Hematopoietic multipotent progenitor cell treated with erythropoietin and hydrocortisone succinate and interleukin-3 and kit ligand, for 15 days (in vitro differentiated cells): ENCODE results near the gene CD151.

ENCODE experiments used
- DNase-seq: peaks from one replicate; pipeline ENCODE4 v3.0.0-alpha.2; 2015; ENCODE audit warnings: low spot score

Gene CD151

GRCh38 chr11:829176-829846 lies 3.4 kb upstream of the CD151 start:
- DNase-seq: no peak

- no peak for DNase-seq
Measured at GRCh38 chr11:829847-830294, 2.9 kb upstream of the CD151 start.

- no peak for DNase-seq
Measured at GRCh38 chr11:830295-831117, 2.2 kb upstream of the CD151 start.

- no peak for DNase-seq
Measured at GRCh38 chr11:831118-831864, 1.5 kb upstream of the CD151 start.

GRCh38 chr11:831961-832528 lies 707 bp upstream of the CD151 start:
- DNase-seq: no peak

GRCh38 chr11:833114-833791 lies 501 bp downstream of the CD151 start:
- peak; percentile 63 for DNase-seq

GRCh38 chr11:833849-834311 lies 1.1 kb downstream of the CD151 start:
- no peak for DNase-seq

- no peak for DNase-seq
Measured at GRCh38 chr11:834371-835316, 1.9 kb downstream of the CD151 start.

- no peak for DNase-seq
Measured at GRCh38 chr11:836274-836673, 3.5 kb downstream of the CD151 start.

GRCh38 chr11:836700-837099 lies 3.9 kb downstream of the CD151 start:
- no peak for DNase-seq

- no peak for DNase-seq
Measured at GRCh38 chr11:837189-837989, 4.6 kb downstream of the CD151 start.

- no peak for DNase-seq
Measured at GRCh38 chr11:837990-838307, 5.2 kb downstream of the CD151 start.

GRCh38 chr11:838441-839279 lies 5.9 kb downstream of the CD151 start:
- DNase-seq: no peak

GRCh38 chr11:839280-839623 lies 6.5 kb downstream of the CD151 start:
- DNase-seq: no peak

GRCh38 chr11:839875-840617 lies 7.3 kb downstream of the CD151 start:
- no peak for DNase-seq

- no peak for DNase-seq
Measured at GRCh38 chr11:841981-842369, 9.2 kb downstream of the CD151 start.

- DNase-seq: peak; percentile 90
Measured at GRCh38 chr11:842370-843002, 9.7 kb downstream of the CD151 start, which contains the start of the genes POLR2L and TSPAN4. TSS of gene POLR2L (minus strand) at chr11:842529. CDS start at chr11:842508, 21 bp downstream. TSS of gene TSPAN4 (plus strand) at chr11:842852. CDS start at chr11:850305, 7,453 bp downstream.
